Measurements from ENCODE around the gene HOXD10.

The HOXD10 gene

DNA sequence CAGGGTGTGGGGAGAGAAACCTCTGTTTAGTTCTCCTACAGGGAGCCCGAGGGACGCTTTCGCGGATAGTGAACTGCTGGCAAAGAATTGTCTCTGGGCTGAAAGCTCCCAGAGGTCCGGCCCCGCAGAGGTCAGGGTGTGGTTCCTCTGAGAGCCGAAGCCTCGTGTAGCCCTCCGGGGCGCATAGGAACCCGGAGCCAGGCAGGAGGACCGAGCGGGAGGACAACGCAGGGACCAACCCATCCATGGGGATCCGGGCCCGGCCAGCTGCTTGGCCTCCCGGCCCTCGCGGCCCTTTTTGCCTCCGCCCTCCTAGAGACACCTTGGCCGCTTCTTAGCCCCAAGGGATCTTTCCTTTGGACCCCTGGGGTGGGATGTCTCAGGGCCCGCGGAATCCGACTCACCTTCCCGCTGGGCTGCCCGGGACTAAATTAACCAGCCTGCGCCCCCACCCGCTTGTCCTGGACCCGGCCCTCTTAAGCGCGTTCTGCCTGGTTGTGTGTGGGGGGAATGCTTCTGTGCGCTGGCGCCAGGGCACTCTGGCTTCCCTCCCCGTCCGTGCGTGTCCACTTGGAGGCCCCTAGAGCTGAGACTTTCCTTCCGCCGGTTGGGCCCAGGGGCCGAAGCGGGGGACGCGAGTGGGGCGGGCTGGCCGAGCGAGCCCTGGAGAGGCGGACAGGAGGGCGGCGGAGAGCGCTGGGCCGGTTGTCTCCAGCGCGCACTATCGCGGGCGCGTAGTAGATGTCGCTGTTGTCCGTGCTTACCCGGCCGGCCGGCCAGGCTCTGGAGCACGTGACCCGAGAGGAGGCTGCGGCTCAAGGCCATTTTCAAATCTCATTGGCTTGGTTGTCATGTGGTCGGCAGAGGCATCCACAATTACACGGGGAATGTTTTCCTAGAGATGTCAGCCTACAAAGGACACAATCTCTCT lies at the start of gene HOXD10:
HOXD10 (plus strand) TSS at position 896 of the 931 bp plus-strand sequence. CDS start 56 bp downstream, outside the sequence.
- no peak for DNase-seq (ENCODE audit: low spot score)

DNA sequence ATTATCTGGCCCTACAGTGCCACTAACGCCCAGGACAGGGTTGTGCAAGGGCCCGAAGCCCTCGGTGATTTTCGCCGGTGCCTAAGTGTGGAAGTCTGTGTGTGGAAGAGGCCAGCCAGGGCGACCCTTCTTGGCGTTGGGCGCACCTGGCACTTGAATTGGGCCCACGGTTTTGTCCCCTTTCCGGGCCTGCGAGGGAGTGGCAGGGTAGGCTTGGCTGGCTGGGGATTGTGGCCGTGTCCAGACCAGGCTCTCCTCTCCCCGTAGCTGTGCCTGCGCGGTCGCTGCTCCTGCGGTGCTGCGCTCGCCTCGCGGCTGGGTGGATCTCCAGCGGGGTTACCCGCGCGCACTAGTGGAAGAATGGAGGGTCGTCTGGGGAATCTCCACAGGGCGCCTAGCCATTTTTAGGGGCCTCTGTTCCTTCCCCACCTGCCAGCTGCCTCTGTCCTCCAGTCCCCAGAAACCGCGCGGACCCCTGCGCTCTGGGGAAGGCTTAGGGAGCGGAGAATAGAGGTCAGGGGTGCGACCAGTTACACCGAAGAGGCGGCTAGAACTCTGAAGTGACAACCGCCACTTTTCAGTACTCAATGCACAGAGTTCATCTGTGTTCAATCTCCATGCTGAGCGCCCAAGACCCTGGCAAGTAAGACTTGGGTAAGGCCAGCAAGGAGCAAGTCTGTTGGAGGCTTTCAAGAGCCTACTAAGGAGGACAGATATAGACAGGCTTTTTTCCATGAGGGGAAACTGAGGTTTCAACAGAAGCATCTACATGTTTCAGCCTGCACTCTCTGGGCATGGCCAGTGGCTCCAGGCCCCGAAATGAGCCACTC lies 48.8 kb upstream of the HOXD10 start:
- DNase-seq (ENCODE audit: low spot score): no peak

DNA sequence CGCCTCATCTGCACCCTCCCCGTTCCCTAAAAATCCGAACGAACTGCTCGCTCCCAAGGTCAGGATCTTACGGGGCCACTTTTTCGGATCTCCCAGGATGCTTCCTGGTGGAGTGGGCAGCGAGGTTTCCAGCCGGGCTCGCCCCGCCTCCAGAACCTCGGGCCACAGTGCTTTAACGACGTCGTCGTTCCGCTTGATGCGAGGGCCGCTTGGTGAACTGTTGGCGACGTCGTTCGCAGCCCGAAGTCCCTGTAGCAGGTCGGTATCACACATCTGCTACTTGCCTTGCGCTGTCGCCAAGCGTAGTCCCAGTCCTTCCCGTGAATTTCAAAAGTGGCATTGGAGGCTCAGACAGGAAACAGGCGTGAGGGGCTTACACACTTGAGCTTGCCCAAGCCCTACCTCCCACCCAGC lies 48.2 kb upstream of the HOXD10 start:
- no peak for DNase-seq (ENCODE audit: low spot score)

DNA sequence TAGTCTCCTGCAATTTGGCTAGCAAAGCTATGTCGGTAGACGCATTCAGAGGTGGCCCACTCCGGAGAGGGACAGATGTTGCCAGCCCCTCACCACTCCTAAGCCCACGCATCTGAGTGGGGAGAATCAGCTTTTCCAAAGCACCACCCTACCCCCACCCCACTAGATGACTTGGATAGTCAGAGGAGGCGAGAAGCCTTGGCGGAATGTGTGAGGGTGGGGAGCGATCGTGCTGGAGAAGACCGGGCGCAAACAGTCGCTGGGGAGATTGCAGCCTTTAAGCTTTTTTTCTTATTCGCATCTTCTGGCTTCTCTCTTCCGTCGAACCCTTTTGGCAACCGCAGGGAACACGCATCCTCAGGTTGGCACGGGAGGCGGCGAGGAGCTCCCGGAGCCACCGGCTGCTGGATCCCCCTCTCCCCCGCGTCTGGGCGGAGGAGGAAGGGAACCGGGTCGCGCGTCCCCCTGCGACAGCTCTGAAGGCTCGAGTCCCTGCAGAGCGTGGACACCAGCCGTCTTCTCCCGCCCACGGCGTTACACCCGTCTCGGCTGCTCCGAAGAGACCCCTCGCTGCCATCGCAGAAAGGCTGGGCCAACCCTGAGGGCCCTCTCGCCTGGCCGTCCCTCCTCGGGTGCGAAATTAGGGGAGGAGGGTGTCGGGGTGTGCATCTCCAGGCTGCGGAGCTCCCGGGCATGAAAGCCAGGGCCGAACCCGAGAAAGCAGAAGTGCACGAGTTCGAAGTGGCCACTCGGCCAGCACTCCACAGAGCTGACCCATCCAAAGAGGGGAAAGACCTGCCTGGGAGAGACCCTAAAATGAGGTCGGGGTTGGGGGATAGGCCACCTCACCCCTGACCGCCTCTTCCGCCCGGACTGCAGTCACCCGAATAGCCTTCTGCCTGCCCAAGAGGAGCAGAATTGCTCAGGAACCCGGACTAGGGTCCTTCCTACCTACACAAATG lies 45.0 kb upstream of the HOXD10 start:
- no peak for DNase-seq (ENCODE audit: low spot score)

DNA sequence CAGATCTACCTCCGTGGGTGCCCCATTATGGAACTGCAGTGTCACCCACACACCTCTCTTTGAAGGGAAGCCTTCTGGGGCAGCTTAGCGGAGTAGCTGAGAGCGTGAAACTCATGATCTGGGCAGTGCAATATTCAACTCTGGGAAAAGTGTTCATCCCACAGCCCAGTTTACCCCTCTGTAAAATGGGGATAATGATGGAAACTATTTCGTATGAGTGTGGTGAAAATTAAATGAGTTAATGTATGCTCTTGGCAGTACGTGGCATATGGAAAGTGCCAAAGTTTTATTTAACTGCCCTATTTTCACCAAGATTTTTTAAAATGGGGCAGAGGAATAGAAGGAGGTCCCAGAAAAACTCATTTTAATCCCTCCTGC lies 44.3 kb upstream of the HOXD10 start:
- no peak for DNase-seq (ENCODE audit: low spot score)

DNA sequence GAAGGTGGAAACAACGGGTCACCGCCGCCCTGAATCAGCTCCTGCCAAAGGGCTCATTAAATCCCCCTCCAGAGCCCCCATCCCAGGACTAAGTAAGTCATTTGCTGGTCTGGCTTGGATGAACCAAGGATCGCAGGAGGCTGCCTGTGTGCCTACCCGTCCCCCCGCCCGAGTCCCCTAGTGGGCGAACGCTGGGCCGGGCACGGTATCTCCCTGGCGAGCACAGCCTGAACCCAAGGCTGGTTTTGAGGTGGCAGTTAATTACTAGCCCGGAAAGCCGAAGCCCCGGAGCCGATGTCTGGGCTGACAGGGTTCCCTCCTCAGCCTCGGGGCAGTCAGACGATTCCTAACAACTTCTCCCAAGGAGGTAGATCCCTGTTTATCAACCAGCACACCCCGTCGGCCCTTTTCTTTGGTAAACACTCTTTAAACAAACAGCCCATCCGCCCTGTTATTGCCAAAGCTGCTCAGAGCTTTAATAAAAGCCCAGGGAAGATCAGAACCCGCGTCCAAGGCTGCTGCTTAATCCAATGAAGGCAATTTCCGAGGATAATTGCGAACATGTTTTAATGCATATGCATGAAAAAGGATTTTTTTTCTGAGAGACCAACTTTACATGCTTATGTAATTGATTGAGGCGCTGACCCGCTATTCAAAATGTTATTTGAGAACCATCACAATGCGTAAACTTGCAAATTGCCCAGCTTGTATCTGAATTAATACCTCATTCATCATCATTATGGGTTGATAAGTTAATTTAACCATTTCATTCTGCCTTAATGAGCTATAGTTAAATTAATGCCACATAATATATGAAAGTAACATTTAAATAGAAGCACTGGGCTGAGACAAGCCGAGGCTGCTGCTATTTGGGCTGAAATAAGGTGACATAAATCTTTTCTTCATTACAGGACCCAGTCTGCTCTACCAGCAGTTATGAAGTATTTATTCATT lies 43.4 kb upstream of the HOXD10 start:
- DNase-seq (ENCODE audit: low spot score): no peak

DNA sequence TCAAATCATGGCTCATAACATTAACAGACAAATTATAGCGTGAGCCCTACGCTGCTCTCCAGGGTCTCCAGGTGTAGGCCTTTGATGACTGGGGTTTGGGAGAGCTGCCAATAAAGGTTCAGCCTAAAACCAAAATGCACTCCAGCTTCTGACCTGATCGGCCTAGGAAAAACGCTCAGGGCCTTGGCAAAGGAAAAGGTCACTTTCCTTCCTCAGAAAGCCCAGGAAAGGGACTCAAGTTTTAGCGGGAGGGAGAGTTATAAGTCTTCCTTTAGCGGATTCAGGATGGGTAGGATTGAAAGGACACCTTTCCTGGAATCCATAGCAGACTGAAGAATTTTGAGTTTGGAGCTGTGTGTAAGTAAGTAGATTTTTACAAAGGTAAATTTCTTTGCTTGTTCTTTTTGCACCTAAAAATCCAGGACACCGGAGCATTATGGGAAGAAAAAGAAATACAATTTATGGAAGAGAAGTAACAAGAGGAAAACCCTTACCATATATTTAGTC lies 41.6 kb upstream of the HOXD10 start:
- DNase-seq (ENCODE audit: low spot score): no peak

DNA sequence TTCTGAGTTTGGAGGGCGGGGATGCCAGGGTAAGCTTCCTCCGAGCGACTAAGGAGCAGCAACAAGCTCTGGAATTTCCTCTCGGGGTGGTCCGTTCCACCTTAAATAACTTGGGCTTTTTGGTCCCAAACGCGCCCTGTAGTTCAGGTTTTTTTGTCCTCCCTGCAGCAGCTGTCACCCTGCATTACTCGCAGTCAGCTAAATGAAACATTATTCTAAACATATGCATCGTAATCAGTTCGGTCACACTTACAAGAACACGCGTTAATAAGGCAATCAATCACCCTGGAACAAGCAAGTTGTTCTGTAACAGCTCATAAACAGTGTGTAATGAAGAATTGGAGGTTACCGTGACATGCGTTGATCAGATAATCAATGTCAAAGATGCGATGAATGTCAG lies 41.1 kb upstream of the HOXD10 start:
- no peak for DNase-seq (ENCODE audit: low spot score)

DNA sequence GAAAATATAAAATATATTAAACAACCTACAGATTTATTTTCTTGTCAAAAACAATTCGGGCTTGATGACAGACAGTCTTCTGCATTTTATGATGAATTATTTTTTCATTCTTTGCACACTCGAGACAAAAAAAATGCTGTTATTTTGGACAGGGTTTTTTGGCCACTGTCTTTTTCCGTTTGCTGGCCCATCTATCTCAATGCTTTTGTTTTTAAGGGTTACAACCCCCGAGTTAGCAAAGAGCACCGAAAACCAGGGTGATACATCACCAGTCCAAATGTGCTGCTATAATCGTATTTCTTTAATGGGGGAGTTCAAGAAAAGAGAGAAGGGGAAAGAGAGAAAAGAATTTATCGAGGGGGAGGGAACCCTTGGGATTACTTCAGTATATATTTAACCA lies 40.5 kb upstream of the HOXD10 start:
- no peak for DNase-seq (ENCODE audit: low spot score)

DNA sequence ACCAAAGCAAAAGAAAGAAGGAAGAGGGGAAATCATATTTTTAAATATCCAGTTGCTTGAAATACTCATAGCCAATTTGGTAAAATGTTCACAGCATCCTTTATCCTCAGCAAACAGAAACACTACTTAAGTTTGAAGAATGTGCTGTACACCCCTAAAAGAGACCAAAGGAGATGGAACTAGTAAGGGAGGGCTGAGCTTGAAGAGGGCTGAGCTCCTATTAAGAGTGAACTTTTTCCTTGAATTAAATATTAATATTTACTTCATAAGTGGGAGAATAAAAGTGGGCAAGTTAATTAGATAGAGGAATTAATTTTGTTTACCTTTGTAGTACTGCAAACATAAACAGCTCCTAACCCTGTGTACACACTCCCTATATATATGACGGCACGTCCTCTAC lies 39.8 kb upstream of the HOXD10 start:
- DNase-seq (ENCODE audit: low spot score): no peak

DNA sequence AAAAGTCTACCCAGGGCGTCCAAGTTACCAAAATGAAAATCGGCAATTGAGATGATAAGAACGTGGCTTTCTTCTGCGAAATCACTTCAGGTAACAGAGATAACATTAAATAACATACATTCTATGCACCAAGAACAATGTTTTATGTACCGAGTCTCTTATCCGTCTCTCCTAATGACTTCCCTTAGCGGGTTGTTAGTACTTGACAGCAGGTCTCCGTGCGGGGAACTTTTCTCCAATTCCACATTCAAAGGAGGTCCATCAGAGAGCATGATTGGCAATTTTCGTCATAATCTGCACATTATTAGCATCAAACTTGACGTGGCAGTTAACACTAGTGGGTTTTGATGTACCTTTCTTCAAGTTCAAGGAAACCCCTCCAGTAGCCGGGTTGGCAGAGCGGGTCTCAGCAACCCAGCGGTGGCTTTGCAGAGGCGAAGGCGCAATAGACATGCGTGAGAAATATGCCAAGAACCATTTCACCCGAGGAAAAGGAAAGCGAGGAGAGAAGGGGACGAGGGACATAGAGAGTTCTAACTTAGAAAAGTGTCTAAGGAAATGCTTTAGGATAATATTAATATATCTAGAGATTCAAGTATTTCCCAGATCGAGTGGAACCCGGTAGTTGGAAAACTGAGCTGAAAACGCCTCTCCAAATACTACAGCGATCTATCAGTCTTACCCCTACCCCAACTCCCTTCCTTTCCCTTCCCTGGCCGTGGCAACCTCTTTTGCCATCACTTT lies 37.9 kb upstream of the HOXD10 start:
- no peak for DNase-seq (ENCODE audit: low spot score)

DNA sequence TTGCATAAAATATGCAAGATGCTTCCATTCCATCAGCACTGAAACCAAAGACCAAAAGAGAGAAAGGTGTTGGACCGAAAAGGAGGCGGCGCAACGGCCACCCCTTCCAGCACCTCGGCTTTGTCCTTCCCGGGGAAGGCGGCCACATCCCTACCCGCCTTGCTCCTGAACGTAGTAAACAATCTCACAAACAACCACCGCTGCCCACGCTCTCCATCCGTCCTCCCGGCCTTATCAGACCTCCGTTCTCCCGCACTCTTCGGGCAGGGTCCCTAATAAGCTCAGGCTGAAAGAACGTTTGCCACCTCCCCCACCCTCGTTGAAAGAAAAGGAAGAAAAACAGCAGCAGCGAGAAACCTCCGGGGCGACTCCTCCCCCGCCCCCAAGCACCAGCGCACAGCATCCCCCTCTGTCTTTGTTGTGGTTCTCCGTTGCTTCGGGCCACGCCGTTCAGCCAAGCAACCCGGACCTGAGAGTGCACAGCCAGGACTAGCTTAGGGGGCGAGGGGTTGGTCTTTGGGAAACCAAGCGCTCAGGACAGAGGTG lies 37.2 kb upstream of the HOXD10 start:
- no peak for DNase-seq (ENCODE audit: low spot score)

DNA sequence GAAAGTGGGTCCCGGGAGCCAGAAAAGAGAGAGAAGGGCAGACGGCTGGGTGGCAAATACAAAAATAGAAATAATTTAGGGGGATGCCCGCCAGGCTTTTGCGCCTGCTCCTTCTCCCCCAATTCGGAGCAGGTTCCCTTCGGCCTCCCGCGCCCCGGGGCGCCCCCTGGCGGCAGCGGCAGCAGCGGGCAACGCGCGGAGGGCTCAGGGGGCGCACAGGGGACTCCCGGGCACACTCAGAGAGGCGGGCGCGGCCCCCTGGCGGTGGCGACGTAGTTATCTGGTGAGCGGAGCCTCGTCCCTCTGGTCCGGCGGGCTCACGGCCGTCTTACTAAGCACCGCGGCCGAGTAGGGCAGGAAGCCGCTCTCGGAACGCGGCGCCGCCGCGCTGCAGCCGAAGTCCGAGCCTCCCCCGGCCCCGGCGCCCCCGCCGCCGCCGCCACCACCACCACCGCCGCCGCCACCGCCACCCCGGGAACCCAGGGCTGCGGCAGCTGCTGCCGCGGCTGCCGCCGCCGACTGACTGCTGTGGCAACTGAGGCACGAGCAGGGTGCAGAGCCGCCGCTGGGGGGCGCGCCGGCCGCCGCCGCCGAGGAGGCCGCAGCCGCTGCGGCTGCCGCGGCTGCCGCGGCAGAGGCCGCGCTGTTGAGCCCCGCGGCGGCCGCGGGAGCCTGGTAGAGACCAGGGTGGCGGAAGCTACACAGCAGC lies 36.6 kb upstream of the HOXD10 start:
- peak; percentile 26 for DNase-seq (ENCODE audit: low spot score)

DNA sequence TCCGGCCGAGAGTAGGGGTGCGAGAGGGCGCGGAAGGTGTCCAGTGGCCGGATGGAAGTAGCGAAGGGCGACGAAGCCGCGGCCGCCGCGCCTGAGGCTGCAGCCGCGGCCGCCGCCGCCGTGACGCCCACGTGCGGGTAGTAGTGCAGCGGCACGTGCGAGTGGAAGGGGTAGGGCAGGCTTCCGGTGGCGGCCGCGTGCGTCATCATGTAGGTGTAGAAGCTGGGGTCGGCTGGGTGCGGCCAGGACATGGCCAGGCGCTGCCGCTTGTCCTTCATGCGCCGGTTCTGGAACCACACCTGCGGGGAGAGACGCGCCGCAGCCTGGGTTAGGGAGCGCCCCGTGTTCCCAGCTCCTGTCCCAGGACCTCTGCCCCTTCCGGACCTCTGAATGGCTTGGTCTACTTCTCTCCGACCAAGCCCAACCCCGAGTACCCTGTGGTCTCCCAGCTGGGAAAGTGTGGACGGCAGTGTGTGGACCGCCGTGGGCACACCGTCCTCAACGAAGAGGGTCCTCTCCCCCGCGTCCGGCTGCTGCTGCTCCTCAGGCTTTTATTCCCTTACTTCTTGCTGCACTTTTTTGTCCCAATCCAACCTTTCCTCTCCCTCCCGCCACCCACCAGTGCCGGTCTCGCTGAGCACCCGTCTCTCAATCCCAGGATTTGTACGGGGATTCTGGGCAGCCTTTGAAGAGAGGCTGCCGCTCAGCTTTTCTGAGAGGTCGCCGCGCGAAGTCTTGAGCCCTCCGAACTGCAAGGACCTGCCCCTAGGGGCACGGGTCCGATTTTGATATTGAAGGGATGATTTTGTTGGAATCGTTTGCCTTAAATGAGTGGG lies 35.8 kb upstream of the HOXD10 start:
- DNase-seq (ENCODE audit: low spot score): no peak

DNA sequence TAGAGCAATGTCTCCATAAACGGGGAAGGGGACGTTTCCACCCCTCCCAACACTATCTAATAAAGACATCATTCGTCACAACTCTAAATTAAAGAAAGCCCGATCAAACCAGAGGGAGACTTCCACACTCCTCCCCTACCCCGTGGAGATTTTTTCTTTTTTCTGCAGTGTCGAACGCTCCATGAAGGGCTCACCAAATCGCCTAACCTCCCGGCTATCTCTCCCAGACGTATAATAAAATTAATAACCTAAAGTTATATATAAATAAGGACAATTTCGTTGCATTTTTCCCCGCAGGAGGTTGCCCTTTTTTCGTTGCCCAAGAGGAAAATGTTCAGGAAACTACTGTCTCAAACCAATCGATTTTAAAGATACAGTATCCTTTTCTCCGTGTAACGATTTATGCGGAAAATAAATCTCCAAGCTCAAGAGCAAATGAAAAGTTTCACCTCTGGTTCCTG lies 35.2 kb upstream of the HOXD10 start:
- no peak for DNase-seq (ENCODE audit: low spot score)

DNA sequence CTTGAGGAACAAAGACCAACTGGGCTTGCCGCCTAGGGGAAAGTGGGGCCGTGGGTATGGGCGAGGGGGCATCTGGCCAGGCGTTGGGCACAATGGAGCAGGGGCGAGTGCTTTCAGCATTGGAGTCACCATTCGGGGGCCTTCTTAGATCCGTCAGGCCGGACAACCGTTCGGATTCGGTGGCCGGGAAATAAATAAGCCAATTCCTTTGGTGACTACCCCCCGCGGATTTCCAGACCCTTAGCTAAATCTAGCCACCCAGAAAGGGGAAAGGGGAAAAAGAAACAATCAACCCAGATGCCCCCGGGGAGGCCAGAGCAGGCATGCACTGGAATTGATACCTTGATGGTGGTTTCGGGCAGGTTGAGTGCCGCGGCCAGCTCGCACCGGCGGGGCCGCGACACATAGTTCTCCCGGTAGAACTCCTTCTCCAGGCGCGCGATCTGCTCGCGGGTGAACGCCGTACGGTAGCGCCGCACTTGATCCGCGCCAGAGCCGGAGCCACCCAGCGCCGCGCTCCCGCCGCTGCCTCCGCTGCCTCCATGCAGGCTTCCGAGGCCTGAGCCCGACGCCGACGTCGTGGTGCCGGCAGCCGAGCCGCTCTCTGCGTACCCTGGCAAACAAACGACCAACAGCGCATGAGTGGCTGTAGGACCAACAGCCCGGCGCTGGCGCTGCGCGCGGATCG lies 34.6 kb upstream of the HOXD10 start:
- DNase-seq (ENCODE audit: low spot score): no peak

DNA sequence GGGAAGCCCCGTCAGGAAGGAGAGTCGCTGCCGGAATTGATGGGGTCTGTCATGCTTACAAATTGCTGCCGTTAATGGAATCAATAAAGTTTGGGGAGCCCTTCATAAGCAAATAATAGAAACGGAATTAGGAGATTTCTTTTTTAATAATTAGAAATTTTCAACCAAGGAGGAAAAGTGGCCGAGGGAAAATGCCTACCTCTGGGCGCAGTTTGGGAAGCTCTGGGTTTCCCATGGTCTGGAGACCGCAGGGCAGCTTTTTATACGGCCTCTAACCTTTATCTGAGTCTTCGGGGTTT lies 34.1 kb upstream of the HOXD10 start:
- no peak for DNase-seq (ENCODE audit: low spot score)

Data from cerebellar cortex (tissue), 1 donor.